Astrocyte of the spinal cord (primary cell): Measurements from ENCODE around the gene OLFML2B.

ENCODE experiments used
- DNase-seq: peaks from one replicate; pipeline ENCODE4 v3.0.0; 2011; ENCODE audit warnings: low read depth, low spot score
- H3K4me3 ChIP-seq: 2 replicates; pipeline ENCODE4 v1.5.1; 2011; ENCODE audit warnings: low read depth, mild to moderate bottlenecking, low read length, moderate library complexity
- in situ Hi-C: cut with HindIII; loops from 2 replicates; pipeline ENCODE4 v1.10.0; 2017; ENCODE audit warnings: low sequenced_read_pairs
- TF ChIP-seq, protein P1 (sequence below): IDR thresholded peaks from 2 replicates; pipeline ENCODE4 v1.5.1; 2012; ENCODE audit warnings: low read depth, mild to moderate bottlenecking, low read length, inconsistent platforms

Gene OLFML2B

GRCh38 chr1:161970036-161970435 is 53.6 kb downstream of the OLFML2B start:
- no peak overlapping the region for H3K4me3 ChIP-seq
- TF ChIP-seq, protein P1, sequence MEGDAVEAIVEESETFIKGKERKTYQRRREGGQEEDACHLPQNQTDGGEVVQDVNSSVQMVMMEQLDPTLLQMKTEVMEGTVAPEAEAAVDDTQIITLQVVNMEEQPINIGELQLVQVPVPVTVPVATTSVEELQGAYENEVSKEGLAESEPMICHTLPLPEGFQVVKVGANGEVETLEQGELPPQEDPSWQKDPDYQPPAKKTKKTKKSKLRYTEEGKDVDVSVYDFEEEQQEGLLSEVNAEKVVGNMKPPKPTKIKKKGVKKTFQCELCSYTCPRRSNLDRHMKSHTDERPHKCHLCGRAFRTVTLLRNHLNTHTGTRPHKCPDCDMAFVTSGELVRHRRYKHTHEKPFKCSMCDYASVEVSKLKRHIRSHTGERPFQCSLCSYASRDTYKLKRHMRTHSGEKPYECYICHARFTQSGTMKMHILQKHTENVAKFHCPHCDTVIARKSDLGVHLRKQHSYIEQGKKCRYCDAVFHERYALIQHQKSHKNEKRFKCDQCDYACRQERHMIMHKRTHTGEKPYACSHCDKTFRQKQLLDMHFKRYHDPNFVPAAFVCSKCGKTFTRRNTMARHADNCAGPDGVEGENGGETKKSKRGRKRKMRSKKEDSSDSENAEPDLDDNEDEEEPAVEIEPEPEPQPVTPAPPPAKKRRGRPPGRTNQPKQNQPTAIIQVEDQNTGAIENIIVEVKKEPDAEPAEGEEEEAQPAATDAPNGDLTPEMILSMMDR: no peak
- DNase-seq: no peak
- in situ Hi-C loops: no loop called here

DNA sequence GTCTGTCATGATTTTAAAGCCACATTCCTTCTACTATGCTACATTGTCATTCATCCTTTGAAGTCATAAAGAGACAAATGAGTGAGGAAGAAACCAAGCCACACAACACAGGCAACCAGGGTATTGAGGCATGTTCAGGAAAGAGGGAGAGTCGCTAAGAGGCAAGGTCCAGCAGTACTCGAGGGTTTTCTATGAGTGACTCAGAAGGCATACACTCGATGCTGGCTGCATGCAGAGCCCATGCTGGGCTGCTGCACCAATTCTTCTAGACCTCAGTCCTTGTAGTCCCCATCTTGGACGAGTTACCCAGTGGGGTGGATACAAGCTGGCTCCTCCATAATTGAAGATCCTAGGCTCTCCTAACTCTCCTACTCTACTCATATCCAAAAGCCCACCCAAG is 57.6 kb downstream of the OLFML2B start:
- DNase-seq: peak; percentile 56
- in situ Hi-C loops: no loop called here
- H3K4me3 ChIP-seq: no peak overlapping the region
- TF ChIP-seq, protein P1: no peak

- in situ Hi-C loops: no loop called here
- peak overlapping the region; percentile 29 for H3K4me3 ChIP-seq
- TF ChIP-seq, protein P1: no peak
- peak; percentile 90 for DNase-seq
These were observed 61.4 kb downstream of the OLFML2B start for GRCh38 chr1:161962091-161962887.

DNA sequence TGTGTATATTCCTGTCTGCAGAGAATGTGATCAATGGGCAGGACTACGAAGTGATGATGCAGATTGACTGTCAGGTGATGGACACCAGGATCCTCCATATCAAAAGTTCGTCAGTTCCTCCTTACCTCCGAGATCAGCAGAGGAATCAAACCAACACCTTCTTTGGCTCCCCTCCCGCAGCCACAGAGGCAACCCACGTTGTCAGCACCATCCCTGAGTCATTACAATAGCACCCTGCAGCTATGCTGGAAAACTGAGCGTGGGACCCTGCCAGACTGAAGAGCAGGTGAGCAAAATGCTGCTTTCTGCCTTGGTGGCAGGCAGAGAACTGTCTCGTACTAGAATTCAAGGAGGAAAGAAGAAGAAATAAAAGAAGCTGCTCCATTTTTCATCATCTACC is 65.2 kb downstream of the OLFML2B start:
- no peak overlapping the region for H3K4me3 ChIP-seq
- in situ Hi-C loops: no loop called here
- DNase-seq: peak; percentile 43
- TF ChIP-seq, protein P1: no peak

GRCh38 chr1:161956930-161957329 is 66.7 kb downstream of the OLFML2B start:
- no peak overlapping the region for H3K4me3 ChIP-seq
- no peak for DNase-seq
- TF ChIP-seq, protein P1: no peak
- in situ Hi-C loops: no loop called here

DNA sequence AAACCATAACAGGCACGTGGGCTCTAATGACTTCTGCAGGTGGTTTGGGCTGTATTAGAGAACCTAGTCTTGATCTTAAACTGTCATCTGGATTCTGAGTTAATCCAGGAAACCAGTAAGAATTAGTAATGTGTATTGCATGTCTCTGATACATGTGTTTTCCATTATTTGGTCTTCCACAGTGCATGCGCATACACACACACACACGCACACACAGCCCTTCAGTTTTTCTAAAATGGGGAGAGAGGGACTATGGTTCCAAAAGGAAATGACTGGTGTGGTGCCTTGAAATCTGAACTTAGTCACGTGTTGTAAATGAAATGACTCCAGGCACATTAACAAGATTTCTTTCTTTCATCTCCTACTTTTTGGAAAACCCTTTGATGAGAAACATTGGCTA is 67.6 kb downstream of the OLFML2B start:
- TF ChIP-seq, protein P1: no peak
- DNase-seq: peak; percentile 34
- in situ Hi-C loops: no loop called here
- H3K4me3 ChIP-seq: no peak overlapping the region
